Measurements from ENCODE around the gene CBY2. TPM values are rescaled to one million over a fixed set of nuclear protein-coding genes. Genes with fewer than 3 reads are reported as not detected.
A peak's percentile ranks its signal among the peaks of the same experiment; 100 is the strongest.
"Not testable (repeated sequence)": the region's sequence is repeated elsewhere in the genome, so short reads cannot be mapped to it uniquely, and the experiment has no call there.

The CBY2 gene, protein sequence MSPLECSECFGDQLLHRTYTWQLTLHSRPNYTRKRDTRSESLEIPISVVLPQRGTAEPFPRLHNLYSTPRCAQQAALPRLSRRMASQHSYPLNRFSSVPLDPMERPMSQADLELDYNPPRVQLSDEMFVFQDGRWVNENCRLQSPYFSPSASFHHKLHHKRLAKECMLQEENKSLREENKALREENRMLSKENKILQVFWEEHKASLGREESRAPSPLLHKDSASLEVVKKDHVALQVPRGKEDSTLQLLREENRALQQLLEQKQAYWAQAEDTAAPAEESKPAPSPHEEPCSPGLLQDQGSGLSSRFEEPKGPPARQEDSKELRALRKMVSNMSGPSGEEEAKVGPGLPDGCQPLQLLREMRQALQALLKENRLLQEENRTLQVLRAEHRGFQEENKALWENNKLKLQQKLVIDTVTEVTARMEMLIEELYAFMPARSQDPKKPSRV
- not detected for total RNA-seq

DNA sequence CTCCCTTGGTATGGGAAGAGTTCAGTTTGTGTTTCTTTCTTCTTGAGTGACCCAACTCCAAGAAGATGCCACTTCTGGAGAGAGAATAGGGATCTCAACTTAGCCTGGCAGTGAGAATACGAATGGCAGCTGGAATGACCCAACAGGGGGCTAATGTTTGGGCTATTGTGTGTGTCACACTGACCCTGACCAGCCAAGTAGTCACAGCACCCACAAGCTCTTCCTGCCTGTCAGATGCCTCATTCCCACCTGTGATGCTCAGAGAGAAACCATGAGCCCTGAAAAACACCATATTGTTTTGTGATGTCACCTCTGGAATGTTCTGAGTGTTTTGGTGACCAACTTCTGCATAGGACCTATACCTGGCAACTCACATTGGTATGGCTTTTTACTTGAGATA lies at the start of gene CBY2:
CBY2 (plus strand) TSS at position 233 of the 400 bp plus-strand sequence; CDS start at position 304, 71 bp downstream.
- DNase-seq (no peak), ATAC-seq (no peak)
- Mint-ChIP-seq H3K4me1 (ENCODE audit: low read depth) (no peaks in the 10 kb centered on the region), H3K27ac (no peak within 1 kb of the TSS), H3K9me3 (ENCODE audit: insufficient read depth) (no peaks in the 10 kb centered on the region), H3K36me3 (ENCODE audit: low read depth) (no peaks in the 10 kb centered on the region), H3K27me3 (ENCODE audit: low read depth) (no peaks in the 10 kb centered on the region), H3K4me3 (no peak within 1 kb of the TSS)
- CTCF ChIA-PET, result interaction anchor here (0.8 kb wide), 1 partner anchor 27 kb away, joined by 3 read pairs; no protein-coding TSS in a partner anchor
- POLR2A ChIA-PET, result no interaction called here

DNA sequence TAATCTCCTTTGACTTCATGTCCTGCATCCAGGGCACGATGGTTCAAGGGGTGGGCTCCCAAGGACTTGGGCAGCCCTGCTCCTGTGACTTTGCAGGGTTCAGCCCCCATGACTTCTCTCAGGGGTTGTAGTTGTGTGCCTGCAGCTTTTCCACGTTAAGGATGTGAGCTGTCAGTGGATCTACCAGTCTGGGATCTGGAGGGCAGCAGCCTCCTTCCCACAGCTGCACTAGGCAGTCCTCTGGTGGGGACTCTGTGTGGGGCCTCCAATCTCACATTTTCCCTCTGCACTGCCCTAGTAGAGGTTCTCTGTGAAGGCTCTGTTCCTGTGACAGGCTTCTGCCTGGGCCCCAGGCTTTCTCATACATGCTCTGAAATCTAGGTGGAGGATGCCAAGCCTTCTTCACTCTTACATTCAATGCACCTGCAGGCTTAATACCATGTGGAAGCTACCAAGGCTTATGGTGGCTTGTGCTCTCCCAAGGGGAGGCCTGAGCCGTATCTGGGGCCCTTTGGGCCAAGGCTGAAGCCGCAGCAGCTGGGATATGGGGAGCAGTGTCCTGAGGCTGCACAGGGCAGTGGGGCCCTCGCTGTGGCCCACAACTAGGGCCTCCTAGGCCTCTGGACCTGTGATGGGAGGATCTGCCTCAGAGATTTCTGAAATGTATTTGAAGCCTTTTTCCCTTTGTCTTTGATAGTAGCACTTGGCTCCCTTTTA lies 47.3 kb upstream of the CBY2 start:
- POLR2A ChIA-PET, result no interaction called here
- no peaks in the 10 kb centered on the region for H3K36me3 Mint-ChIP-seq (ENCODE audit: low read depth)
- no peak for DNase-seq
- CTCF ChIA-PET, result no interaction called here
- no peak overlapping the region for H3K27ac Mint-ChIP-seq
- H3K9me3 Mint-ChIP-seq (ENCODE audit: insufficient read depth), result no peaks in the 10 kb centered on the region
- no peaks in the 10 kb centered on the region for H3K4me1 Mint-ChIP-seq (ENCODE audit: low read depth)
- no peak for ATAC-seq
- H3K27me3 Mint-ChIP-seq (ENCODE audit: low read depth), result no peaks in the 10 kb centered on the region
- no peak overlapping the region for H3K4me3 Mint-ChIP-seq

DNA sequence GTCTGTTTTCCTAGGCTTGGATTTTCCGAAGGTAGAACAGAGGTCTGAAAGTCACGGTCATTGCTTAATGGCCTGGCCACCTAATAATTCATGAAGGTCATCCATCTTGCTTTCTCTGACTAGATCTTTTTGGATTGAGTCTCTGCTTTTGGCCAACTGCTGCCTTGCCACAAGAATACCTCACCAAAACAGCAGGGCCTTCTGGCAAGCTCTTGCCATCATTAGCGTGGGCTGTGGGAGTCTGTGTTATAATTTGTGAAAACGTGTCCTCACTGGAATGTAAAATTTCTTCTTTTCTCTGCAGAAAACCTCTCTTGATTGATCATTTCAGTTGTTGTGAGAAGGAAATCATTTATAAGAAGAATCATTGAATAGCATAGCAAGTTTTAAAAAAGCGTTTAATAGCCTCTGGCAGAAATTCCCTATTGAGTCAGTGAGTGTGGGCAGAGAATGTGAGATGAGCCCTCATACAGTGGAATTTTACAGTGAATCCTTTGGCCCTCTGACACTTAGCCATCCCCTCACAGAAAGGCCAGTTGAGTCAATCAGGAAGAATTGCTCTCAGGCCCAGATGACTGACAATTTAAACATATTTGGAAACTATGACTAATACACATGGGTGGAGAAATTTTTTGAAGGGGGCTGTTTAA lies 43.4 kb upstream of the CBY2 start:
- no peaks in the 10 kb centered on the region for H3K36me3 Mint-ChIP-seq (ENCODE audit: low read depth)
- no peak for ATAC-seq
- H3K4me3 Mint-ChIP-seq, result no peak overlapping the region
- POLR2A ChIA-PET, result no interaction called here
- H3K27me3 Mint-ChIP-seq (ENCODE audit: low read depth), result no peaks in the 10 kb centered on the region
- H3K27ac Mint-ChIP-seq, result no peak overlapping the region
- CTCF ChIA-PET, result no interaction called here
- DNase-seq, result no peak
- H3K9me3 Mint-ChIP-seq (ENCODE audit: insufficient read depth), result no peaks in the 10 kb centered on the region
- H3K4me1 Mint-ChIP-seq (ENCODE audit: low read depth), result no peaks in the 10 kb centered on the region

DNA sequence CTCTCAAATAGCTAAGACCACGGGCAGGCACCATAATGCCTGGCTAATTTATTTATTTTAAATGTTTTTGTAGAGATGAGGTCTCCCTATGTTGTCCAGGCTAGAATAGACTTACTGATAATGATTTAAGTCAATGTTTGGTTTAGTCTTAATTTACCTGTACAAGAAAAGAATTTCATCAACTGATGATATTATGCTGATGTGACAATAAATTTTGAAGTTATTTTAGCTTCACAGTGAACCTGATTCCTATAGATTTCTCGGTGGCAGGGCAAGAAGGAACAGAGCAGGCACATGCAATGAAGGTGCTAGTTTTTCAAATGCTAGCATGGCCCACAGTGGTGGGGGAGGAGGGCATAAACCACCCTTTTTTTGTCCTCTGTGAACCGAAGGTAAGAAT lies 42.6 kb upstream of the CBY2 start:
- H3K4me3 Mint-ChIP-seq, result no peak overlapping the region
- no peaks in the 10 kb centered on the region for H3K36me3 Mint-ChIP-seq (ENCODE audit: low read depth)
- no peak for DNase-seq
- CTCF ChIA-PET, result no interaction called here
- no peaks in the 10 kb centered on the region for H3K9me3 Mint-ChIP-seq (ENCODE audit: insufficient read depth)
- H3K27me3 Mint-ChIP-seq (ENCODE audit: low read depth), result no peaks in the 10 kb centered on the region
- no peak overlapping the region for H3K27ac Mint-ChIP-seq
- H3K4me1 Mint-ChIP-seq (ENCODE audit: low read depth), result no peaks in the 10 kb centered on the region
- POLR2A ChIA-PET, result no interaction called here
- no peak for ATAC-seq

DNA sequence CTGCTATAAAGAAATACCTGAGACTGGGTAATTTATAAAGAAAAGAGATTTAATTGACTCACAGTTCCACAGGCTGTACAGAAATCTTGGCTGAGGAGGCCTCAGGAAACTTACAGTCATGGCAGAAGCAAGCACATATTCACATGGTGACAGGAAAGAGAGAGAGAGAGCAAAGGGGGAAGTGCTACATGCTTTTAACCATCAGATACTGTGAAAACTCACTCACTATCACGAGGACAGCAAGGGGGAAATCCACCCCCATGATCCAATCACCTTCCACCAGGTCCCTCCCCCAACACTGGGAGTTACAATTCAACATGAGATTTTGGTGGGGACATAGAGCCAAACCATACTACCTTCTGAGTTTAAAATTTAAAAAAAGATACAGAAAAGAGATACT lies 41.7 kb upstream of the CBY2 start:
- POLR2A ChIA-PET, result not testable (repeated sequence)

DNA sequence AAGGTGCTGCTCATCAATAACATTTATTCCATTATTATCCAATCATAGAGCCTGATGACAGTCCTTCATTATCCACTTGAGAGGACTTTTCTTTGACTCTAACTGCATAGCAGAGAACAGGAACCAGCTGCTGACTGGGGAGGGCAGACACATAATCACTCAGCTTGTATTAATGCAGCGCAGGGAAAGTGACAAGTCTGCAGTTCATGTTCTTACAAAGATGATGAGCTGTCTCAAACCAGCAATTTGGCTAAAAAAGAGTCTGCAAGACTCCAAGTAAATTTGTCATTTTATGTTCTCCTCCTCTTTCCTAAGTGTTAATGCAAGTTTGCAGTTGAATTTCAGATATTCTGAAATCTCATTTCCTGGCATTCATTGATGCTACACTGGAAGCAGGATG lies 40.0 kb upstream of the CBY2 start:
- POLR2A ChIA-PET, result no interaction called here
- H3K4me1 Mint-ChIP-seq (ENCODE audit: low read depth), result no peaks in the 10 kb centered on the region
- ATAC-seq (no peak), DNase-seq (no peak)
- H3K27ac Mint-ChIP-seq, result no peak overlapping the region
- no peaks in the 10 kb centered on the region for H3K27me3 Mint-ChIP-seq (ENCODE audit: low read depth)
- CTCF ChIA-PET, result no interaction called here
- H3K9me3 Mint-ChIP-seq (ENCODE audit: insufficient read depth), result no peaks in the 10 kb centered on the region
- H3K36me3 Mint-ChIP-seq (ENCODE audit: low read depth), result no peaks in the 10 kb centered on the region
- no peak overlapping the region for H3K4me3 Mint-ChIP-seq

More for the DNA sequence above, 41.7 kb upstream of the CBY2 start:
- ATAC-seq; H3K36me3 Mint-ChIP-seq (ENCODE audit: low read depth); DNase-seq; H3K4me3 Mint-ChIP-seq; H3K27ac Mint-ChIP-seq; H3K9me3 Mint-ChIP-seq (ENCODE audit: insufficient read depth); CTCF ChIA-PET; H3K27me3 Mint-ChIP-seq (ENCODE audit: low read depth); H3K4me1 Mint-ChIP-seq (ENCODE audit: low read depth): not testable (repeated sequence)

DNA sequence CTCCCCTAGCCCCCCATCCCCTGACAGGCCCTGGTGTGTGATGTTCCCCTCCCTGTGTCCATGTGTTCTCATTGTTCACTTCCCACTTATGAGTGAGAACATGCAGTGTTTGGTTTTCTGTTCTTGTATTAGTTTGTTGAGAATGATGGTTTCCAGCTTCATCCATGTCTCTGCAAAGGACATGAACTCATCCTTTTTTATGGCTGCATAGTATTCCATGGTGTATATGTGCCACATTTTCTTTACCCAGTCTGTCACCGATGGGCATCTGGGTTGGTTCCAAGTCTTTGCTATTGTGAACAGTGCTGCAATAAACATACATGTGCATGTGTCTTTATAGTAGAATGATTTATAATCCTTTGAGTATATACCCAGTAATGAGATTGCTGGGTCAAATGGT lies 39.2 kb upstream of the CBY2 start:
- CTCF ChIA-PET; ATAC-seq; H3K27me3 Mint-ChIP-seq (ENCODE audit: low read depth); DNase-seq; H3K27ac Mint-ChIP-seq; H3K9me3 Mint-ChIP-seq (ENCODE audit: insufficient read depth); H3K4me1 Mint-ChIP-seq (ENCODE audit: low read depth); POLR2A ChIA-PET; H3K36me3 Mint-ChIP-seq (ENCODE audit: low read depth); H3K4me3 Mint-ChIP-seq: not testable (repeated sequence)

DNA sequence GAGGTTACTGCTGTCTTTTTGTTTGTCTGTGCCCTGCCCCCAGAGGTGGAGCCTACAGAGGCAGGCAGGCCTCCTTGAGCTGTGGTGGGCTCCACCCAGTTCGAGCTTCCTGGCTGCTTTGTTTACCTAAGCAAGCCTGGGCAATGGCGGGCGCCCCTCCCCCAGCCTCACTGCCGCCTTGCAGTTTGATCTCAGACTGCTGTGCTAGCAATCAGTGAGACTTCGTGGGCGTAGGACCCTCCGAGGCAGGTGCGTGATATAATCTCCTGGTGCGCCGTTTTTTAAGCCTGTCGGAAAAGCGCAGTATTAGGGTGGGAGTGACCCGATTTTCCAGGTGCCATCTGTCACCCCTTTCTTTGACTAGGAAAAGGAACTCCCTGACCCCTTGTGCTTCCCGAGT lies 32.5 kb upstream of the CBY2 start:
- H3K27ac Mint-ChIP-seq, result peak overlapping the region; percentile 42
- ATAC-seq; H3K9me3 Mint-ChIP-seq (ENCODE audit: insufficient read depth); CTCF ChIA-PET; POLR2A ChIA-PET; DNase-seq; H3K4me1 Mint-ChIP-seq (ENCODE audit: low read depth); H3K27me3 Mint-ChIP-seq (ENCODE audit: low read depth); H3K4me3 Mint-ChIP-seq; H3K36me3 Mint-ChIP-seq (ENCODE audit: low read depth): not testable (repeated sequence)

DNA sequence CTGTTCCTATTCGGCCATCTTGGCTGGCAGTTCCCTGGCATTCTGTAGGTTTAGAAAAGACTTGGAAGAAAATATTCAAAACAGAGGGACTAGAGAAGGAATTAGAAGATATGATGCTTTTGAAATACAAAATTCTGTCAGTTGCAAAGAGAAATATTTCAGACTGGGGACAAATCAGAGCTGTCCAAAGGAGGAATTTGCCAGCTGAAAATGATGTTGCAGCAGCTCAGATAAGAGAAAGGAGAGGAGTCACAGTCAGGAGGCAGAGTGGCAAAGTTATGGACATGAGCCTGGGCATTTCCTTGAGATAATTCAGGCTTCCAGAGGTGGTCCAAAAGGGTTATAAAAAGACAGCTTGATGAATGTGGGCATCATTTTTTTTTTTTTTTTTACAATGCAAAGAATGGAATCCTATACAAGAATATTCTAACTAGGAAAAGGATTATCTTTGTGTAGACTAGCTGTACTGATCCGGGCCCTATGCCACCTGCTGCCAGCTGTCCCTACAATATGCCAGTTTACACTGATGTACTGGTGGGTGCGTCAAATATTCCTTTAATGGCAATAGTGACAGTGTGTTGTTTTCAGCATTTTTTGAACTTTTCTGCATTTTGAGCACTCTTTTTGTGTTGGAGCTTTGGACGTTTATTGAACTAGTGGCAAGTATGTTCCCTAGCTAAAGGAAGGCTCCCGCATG lies 31.8 kb upstream of the CBY2 start:
- no peak overlapping the region for H3K4me3 Mint-ChIP-seq
- ChIA-PET POLR2A (no interaction called here), CTCF (interaction anchor here (0.6 to 1.4 kb wide), 2 partner anchors 47 to 713 kb away, joined by 3 read pairs; no protein-coding TSS in a partner anchor)
- no peaks in the 10 kb centered on the region for H3K27me3 Mint-ChIP-seq (ENCODE audit: low read depth)
- no peak for ATAC-seq
- no peaks in the 10 kb centered on the region for H3K9me3 Mint-ChIP-seq (ENCODE audit: insufficient read depth)
- no peak for DNase-seq
- H3K4me1 Mint-ChIP-seq (ENCODE audit: low read depth), result peaks cover 3% of the 10 kb centered on the region
- peak overlapping the region; percentile 42 for H3K27ac Mint-ChIP-seq
- H3K36me3 Mint-ChIP-seq (ENCODE audit: low read depth), result no peaks in the 10 kb centered on the region

DNA sequence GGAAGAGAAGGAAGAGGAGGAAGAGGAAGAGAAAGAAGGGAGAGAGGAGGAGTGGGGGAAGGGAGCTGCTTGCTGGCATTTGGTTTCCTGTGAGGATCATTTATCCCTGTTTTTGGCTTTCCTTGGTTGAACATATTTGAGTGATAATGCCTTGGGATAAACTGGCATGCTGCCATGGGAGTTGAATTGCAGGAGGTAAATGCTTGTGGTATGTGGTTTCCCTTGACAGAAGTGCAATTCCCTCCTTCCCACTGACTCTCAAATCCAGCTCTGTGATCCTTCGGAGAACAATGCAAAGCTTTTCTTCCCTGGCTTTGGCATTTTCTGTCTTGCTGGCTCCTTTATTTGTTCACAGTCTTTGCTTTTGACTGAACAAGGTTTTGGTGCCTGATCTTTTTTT lies 27.2 kb upstream of the CBY2 start:
- no peaks in the 10 kb centered on the region for H3K9me3 Mint-ChIP-seq (ENCODE audit: insufficient read depth)
- no peak overlapping the region for H3K27ac Mint-ChIP-seq
- ChIA-PET POLR2A (no interaction called here), CTCF (no interaction called here)
- no peak overlapping the region for H3K4me3 Mint-ChIP-seq
- no peaks in the 10 kb centered on the region for H3K27me3 Mint-ChIP-seq (ENCODE audit: low read depth)
- ATAC-seq, result no peak
- peaks cover 2% of the 10 kb centered on the region for H3K4me1 Mint-ChIP-seq (ENCODE audit: low read depth)
- no peak for DNase-seq
- no peaks in the 10 kb centered on the region for H3K36me3 Mint-ChIP-seq (ENCODE audit: low read depth)

DNA sequence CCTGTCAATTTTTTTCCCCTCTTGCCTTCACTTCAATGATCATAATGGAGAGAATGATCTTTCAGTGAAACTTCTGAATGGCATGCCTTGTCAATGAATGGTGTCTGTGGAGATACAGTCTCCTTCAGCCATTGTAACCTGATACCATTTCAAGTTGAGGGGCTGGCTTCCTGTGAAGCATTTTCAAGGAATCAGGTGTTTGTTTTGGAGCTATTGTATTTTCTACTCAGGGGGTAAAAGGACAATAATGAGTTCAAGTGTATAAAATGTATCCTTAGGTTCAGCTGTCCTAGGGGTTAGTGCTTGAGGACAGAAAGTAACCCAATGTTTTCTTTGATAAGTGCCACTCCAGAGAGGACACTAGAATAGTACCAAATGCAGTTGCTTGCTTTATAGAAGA lies 23.8 kb upstream of the CBY2 start:
- no peak overlapping the region for H3K4me3 Mint-ChIP-seq
- H3K36me3 Mint-ChIP-seq (ENCODE audit: low read depth), result no peaks in the 10 kb centered on the region
- no peaks in the 10 kb centered on the region for H3K4me1 Mint-ChIP-seq (ENCODE audit: low read depth)
- no peak for DNase-seq
- no peaks in the 10 kb centered on the region for H3K9me3 Mint-ChIP-seq (ENCODE audit: insufficient read depth)
- no peak overlapping the region for H3K27ac Mint-ChIP-seq
- no peaks in the 10 kb centered on the region for H3K27me3 Mint-ChIP-seq (ENCODE audit: low read depth)
- CTCF ChIA-PET, result no interaction called here
- POLR2A ChIA-PET, result no interaction called here
- no peak for ATAC-seq

DNA sequence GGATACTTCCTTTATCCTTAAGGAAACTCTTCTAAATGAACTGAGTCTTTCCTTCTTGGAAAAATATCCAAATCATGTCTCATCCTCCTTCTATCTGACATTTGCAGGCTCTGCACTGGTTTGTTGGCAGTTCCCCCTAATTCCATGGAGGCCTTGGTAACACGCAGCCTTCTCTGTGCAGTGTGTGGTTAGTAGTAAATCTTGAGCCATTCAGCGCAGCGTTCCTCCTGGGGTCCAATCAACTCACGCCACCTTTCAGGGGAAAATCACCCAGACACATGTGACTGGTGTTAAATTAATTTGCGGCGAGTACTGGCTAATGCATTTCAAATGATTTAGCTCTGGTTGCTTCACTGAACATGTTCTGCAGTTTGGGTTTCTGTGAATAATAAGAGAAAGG lies 21.0 kb upstream of the CBY2 start:
- DNase-seq (no peak), ATAC-seq (no peak)
- Mint-ChIP-seq H3K27me3 (ENCODE audit: low read depth) (peaks cover under 1% of the 10 kb centered on the region), H3K36me3 (ENCODE audit: low read depth) (no peaks in the 10 kb centered on the region), H3K4me3 (no peak overlapping the region), H3K27ac (no peak overlapping the region), H3K9me3 (ENCODE audit: insufficient read depth) (no peaks in the 10 kb centered on the region), H3K4me1 (ENCODE audit: low read depth) (no peaks in the 10 kb centered on the region)
- ChIA-PET POLR2A (no interaction called here), CTCF (no interaction called here)
